ENCODE data around the gene SRSF3.

Gene SRSF3

DNA sequence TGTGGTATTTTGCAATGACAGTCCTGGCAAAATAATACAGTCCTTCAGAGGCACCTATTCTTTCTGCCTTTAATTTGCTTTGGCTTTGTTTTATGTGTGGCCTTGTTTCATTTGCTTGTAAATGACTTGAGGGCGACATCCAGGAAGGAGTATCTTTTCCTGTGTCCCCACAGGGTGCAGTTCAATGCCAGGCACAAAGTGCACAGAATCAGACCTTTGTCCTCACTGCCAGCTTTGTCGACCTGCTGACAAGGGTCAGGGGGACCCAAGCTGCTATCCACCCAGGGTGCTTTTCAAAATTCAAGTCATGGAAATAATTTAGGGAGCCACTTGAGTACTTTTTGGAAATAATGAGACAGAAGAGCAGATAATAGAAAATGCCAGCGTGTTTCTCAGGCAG lies 47.4 kb downstream of the SRSF3 start:
- H3K36me3 ChIP-seq (replicated peaks), result no peaks in the 10 kb centered on the region
- no peak for DNase-seq
- H3K4me3 ChIP-seq (ENCODE audit: low read depth, low read length), result no peak overlapping the region
- H3K27me3 ChIP-seq (replicated peaks), result no peaks in the 10 kb centered on the region
- no peak overlapping the region for H3K27ac ChIP-seq
- TF ChIP-seq, protein P1, sequence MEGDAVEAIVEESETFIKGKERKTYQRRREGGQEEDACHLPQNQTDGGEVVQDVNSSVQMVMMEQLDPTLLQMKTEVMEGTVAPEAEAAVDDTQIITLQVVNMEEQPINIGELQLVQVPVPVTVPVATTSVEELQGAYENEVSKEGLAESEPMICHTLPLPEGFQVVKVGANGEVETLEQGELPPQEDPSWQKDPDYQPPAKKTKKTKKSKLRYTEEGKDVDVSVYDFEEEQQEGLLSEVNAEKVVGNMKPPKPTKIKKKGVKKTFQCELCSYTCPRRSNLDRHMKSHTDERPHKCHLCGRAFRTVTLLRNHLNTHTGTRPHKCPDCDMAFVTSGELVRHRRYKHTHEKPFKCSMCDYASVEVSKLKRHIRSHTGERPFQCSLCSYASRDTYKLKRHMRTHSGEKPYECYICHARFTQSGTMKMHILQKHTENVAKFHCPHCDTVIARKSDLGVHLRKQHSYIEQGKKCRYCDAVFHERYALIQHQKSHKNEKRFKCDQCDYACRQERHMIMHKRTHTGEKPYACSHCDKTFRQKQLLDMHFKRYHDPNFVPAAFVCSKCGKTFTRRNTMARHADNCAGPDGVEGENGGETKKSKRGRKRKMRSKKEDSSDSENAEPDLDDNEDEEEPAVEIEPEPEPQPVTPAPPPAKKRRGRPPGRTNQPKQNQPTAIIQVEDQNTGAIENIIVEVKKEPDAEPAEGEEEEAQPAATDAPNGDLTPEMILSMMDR (IDR thresholded peaks at IDR 0.05; ENCODE audit: low read depth, low read length, missing control alignments), result no peak
- in situ Hi-C loops (cut with HindIII; ENCODE audit: low pct_ligation_motif_present, low sequenced_read_pairs), result no loop called here

DNA sequence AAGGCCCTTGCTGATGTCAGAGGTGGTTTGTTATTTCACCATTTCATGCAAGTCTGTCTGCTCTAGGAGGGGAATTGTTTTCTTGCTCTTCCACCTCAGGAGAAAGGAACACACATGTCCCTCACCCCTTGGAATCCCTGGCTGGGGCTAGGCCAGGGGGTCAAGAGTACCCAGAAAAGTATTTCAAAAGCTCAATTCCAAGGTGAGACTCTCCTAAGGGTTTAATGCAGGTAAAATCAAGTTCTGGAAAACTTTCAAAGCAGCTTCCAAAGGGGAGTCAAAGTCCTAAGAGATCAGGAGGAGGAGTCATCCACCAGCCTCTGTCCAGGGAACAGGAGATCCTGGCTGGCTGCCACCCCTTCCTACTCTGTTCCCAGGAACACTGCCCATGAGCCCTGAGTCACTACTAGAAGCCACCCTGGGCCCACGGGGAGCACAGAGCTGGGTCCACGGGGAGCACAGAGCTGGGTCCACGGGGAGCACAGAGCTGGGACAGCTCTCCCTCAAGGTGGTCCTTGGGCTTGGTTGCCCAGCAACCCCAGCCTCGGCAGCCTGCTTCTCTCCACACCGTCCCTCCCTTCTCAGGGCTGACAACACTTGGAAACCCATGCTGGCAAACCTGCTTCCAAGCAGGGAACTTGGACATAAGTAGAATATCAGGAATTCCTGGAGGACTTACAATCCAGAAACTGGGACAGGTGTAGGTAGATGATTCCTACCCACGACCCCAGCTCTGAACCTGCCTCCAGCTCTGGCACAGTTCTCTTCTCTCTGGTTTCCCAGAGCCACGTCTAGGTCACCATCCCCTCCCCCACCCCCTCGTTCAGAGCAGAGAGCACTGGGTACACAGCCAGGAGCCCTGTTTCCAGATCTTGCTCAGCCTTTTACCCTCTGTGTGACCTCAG lies 49.0 kb downstream of the SRSF3 start:
- peak; percentile 56 for DNase-seq
- no peak overlapping the region for H3K27ac ChIP-seq
- TF ChIP-seq, protein P1 (IDR thresholded peaks at IDR 0.05; ENCODE audit: low read depth, low read length, missing control alignments), result no peak
- no peak overlapping the region for H3K4me3 ChIP-seq (ENCODE audit: low read depth, low read length)
- in situ Hi-C loops (cut with HindIII; ENCODE audit: low pct_ligation_motif_present, low sequenced_read_pairs), result no loop called here
- no peaks in the 10 kb centered on the region for H3K27me3 ChIP-seq (replicated peaks)
- no peaks in the 10 kb centered on the region for H3K36me3 ChIP-seq (replicated peaks)

DNA sequence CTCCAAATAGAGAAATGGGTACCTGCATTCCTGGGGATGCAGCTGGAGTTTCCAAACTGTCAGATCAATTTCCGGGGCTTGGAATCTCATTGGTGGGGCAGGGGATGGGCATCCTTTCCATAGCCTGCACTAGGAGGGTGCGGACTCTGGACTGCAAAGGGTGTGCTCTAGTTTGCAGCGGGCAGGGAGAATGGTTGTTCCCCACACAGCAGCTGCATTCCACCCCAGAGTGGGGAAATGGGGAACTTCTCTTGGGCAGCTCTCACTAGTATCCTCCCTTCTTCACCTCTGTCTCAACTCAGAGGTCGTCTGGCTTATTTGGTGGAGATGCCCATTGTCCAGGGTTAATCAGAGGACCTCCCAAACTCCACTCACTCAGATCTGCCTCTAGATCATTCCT lies 49.8 kb downstream of the SRSF3 start:
- no peaks in the 10 kb centered on the region for H3K27me3 ChIP-seq (replicated peaks)
- DNase-seq, result no peak
- in situ Hi-C loops (cut with HindIII; ENCODE audit: low pct_ligation_motif_present, low sequenced_read_pairs), result no loop called here
- no peaks in the 10 kb centered on the region for H3K36me3 ChIP-seq (replicated peaks)
- no peak overlapping the region for H3K27ac ChIP-seq
- TF ChIP-seq, protein P1 (IDR thresholded peaks at IDR 0.05; ENCODE audit: low read depth, low read length, missing control alignments), result no peak
- H3K4me3 ChIP-seq (ENCODE audit: low read depth, low read length), result no peak overlapping the region

DNA sequence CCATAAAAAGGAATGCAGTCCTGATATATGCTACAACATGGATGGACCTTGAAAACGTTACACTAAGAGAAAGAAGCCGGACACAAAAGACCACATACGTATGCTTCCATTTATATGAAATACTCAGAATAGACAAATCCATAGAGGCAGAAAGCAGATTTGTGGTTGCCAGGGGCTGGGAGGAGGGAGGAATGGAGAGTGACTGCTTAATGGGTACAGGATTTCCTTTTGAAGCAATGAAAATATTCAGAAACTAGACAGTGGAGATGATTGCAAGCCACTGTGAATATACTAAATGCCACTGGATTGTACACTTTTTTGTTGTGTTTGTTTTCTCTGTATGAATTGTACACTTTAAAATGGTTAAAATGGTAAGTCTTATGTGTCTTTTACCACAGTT lies 54.9 kb downstream of the SRSF3 start:
- TF ChIP-seq, protein P1 (IDR thresholded peaks at IDR 0.05; ENCODE audit: low read depth, low read length, missing control alignments), result no peak
- Histone ChIP-seq H3K36me3 (replicated peaks) (no peaks in the 10 kb centered on the region), H3K27me3 (replicated peaks) (no peaks in the 10 kb centered on the region), H3K4me3 (ENCODE audit: low read depth, low read length) (no peak overlapping the region), H3K27ac (no peak overlapping the region)
- no peak for DNase-seq
- in situ Hi-C loops (cut with HindIII; ENCODE audit: low pct_ligation_motif_present, low sequenced_read_pairs), result no loop called here

DNA sequence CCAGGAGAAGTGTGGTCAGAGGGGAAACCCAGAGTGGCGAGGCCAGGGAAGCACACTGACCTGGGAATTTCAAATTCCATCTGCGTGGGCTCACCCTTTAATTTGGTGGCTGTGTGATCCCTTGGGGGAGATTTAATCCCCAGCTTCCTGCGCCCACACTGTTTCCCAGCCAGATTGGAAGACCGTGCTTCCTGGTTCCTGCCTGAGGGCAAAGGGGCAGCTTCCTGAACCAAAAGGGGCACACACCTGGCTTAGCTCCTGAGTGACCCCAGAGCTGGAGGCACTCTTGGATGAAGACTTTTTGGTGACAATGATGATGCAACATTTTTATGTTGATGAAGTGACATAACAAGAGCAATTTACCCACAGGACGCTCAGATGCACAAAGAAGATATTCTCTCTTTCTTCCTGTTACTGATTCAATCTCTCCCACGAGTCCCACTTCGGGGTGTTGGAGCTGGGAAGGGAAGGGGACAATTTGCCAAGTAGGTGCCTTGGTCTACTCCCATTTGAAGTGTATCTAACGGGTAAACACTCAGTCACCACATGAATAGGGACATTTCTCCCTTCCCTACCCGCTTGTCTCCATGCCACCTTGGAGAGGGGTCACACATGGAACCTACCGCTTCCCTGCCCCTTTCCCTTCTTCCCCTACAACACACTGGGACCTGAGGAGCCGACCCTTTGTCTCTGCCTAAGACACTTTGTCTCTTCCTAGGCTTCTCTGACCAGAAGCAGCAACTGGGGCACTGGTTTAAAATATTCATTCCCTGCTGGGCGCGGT lies 55.7 kb downstream of the SRSF3 start:
- no peak overlapping the region for H3K27ac ChIP-seq
- H3K27me3 ChIP-seq (replicated peaks), result no peaks in the 10 kb centered on the region
- TF ChIP-seq, protein P1 (IDR thresholded peaks at IDR 0.05; ENCODE audit: low read depth, low read length, missing control alignments), result no peak
- no peaks in the 10 kb centered on the region for H3K36me3 ChIP-seq (replicated peaks)
- in situ Hi-C loops (cut with HindIII; ENCODE audit: low pct_ligation_motif_present, low sequenced_read_pairs), result no loop called here
- H3K4me3 ChIP-seq (ENCODE audit: low read depth, low read length), result no peak overlapping the region
- DNase-seq, result no peak

Measured in brain microvascular endothelial cell (primary cell).